Measurements from ENCODE around the gene TUBGCP3. TPM values are rescaled to one million over a fixed set of nuclear protein-coding genes. Genes with fewer than 3 reads are reported as not detected.

Gene TUBGCP3
- total and polyA plus RNA-seq, 4 donors: 10.9 to 40.2 (median 26.9) TPM

DNA sequence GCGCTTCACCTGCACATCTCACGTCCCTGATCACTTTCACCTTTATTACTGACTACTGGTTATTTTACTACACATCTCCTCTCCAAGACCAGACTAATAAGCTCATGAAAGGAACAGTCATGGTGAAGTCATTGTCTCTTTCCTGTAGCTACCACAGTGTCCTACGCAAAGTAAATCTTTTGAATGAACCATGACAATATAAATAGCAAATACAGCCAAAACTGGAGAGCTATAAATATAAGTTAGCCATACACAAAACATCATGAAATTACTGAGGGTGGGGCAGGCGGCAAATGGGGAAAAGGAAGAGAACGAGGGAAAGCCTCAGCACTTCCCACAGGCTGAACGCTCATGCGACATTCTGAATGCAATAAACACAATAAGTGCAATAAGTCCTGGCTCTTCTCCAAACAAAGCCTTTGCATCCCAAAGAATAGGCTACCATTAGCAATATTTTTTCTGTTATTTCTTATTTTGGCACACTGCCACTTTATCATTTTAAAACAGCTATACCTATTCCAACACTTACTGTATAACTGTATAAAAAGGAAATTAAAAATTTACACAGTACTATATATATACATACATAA lies 62.5 kb downstream of the TUBGCP3 start:
- TF ChIP-seq CTCF (IDR thresholded peaks at IDR 0.05; ENCODE audit: control extremely low read depth, extremely low read depth): no peak
- peaks cover 0 to 18% (median 16%) of the 10 kb centered on the region in 4 donors for H3K36me3 ChIP-seq (ENCODE audit: control insufficient read depth in 4 of 4, insufficient read depth in 4 of 4, low read length in 4 of 4)
- no peak overlapping the region for H3K27ac ChIP-seq (ENCODE audit: low read depth in 1 of 2, low read length in 1 of 2)
- no peaks in the 10 kb centered on the region for H3K27me3 ChIP-seq (ENCODE audit: control insufficient read depth in 3 of 3, insufficient read depth in 3 of 3, low read length in 2 of 3)
- no peak overlapping the region for H3K4me3 ChIP-seq
- H3K4me1 ChIP-seq (ENCODE audit: control insufficient read depth in 5 of 5, insufficient read depth in 5 of 5, low read length in 5 of 5): no peaks in the 10 kb centered on the region
- no peak overlapping the region for H3K9ac ChIP-seq (ENCODE audit: insufficient read depth in 1 of 2, low read length in 2 of 2)
- no peak for DNase-seq
- no peaks in the 10 kb centered on the region for H3K9me3 ChIP-seq (ENCODE audit: control insufficient read depth in 4 of 4, insufficient read depth in 3 of 4, low read length in 3 of 4)
- ATAC-seq (ENCODE audit: insufficient read depth, low FRiP score): no peak
- WGBS, 2 donors: 92 to 96% methylated on average over 7 of the region's 7 CpGs

GRCh38 chr13:112522578-112522977 lies 65.4 kb downstream of the TUBGCP3 start:
- no peak overlapping the region for H3K27ac ChIP-seq (ENCODE audit: low read depth in 1 of 2, low read length in 1 of 2)
- H3K9ac ChIP-seq (ENCODE audit: insufficient read depth in 1 of 2, low read length in 2 of 2): no peak overlapping the region
- no peak for TF ChIP-seq CTCF (IDR thresholded peaks at IDR 0.05; ENCODE audit: control extremely low read depth, extremely low read depth)
- no peak for ATAC-seq (ENCODE audit: insufficient read depth, low FRiP score)
- no peaks in the 10 kb centered on the region for H3K27me3 ChIP-seq (ENCODE audit: control insufficient read depth in 3 of 3, insufficient read depth in 3 of 3, low read length in 2 of 3)
- DNase-seq: no peak
- H3K4me1 ChIP-seq (ENCODE audit: control insufficient read depth in 5 of 5, insufficient read depth in 5 of 5, low read length in 5 of 5): no peaks in the 10 kb centered on the region
- 94 to 95% methylated on average over 5 of the region's 5 CpGs for WGBS, 2 donors
- H3K9me3 ChIP-seq (ENCODE audit: control insufficient read depth in 4 of 4, insufficient read depth in 3 of 4, low read length in 3 of 4): no peaks in the 10 kb centered on the region
- peaks cover 4 to 29% (median 24%) of the 10 kb centered on the region in 4 donors for H3K36me3 ChIP-seq (ENCODE audit: control insufficient read depth in 4 of 4, insufficient read depth in 4 of 4, low read length in 4 of 4)
- no peak overlapping the region for H3K4me3 ChIP-seq

- no peak overlapping the region for H3K27ac ChIP-seq (ENCODE audit: low read depth in 1 of 2, low read length in 1 of 2)
- H3K27me3 ChIP-seq (ENCODE audit: control insufficient read depth in 3 of 3, insufficient read depth in 3 of 3, low read length in 2 of 3): no peaks in the 10 kb centered on the region
- no peaks in the 10 kb centered on the region for H3K4me1 ChIP-seq (ENCODE audit: control insufficient read depth in 5 of 5, insufficient read depth in 5 of 5, low read length in 5 of 5)
- H3K9ac ChIP-seq (ENCODE audit: insufficient read depth in 1 of 2, low read length in 2 of 2): no peak overlapping the region
- WGBS, 2 donors: 93 to 95% methylated on average over 3 of the region's 3 CpGs
- H3K36me3 ChIP-seq (ENCODE audit: control insufficient read depth in 4 of 4, insufficient read depth in 4 of 4, low read length in 4 of 4): peaks cover 8 to 31% (median 23%) of the 10 kb centered on the region in 4 donors
- H3K9me3 ChIP-seq (ENCODE audit: control insufficient read depth in 4 of 4, insufficient read depth in 3 of 4, low read length in 3 of 4): no peaks in the 10 kb centered on the region
- DNase-seq (no peak), ATAC-seq (ENCODE audit: insufficient read depth, low FRiP score) (no peak)
- no peak overlapping the region for H3K4me3 ChIP-seq
- no peak for TF ChIP-seq CTCF (IDR thresholded peaks at IDR 0.05; ENCODE audit: control extremely low read depth, extremely low read depth)
Observed at GRCh38 chr13:112521073-112521685, 66.8 kb downstream of the TUBGCP3 start.
